GM12878 (cell line): Measurements from ENCODE around the gene WDR53. TPM values are rescaled to one million over a fixed set of nuclear protein-coding genes. Genes with fewer than 3 reads are reported as not detected.

ENCODE experiments used
- ATAC-seq: fragments of 200-7000 bp; cut with Tn5 transposase; 3 replicates; pipeline ENCODE4 v1.9.1; 2020; ENCODE audit warnings: mild to moderate bottlenecking, moderate library complexity
- BruUV-seq: library from RNA; stranded (reverse); fragments of 400-500 nt; replicated peaks from 2 replicates; lab custom pipeline; 2021; lab: Mats Ljungman, UMichigan
- CTCF ChIA-PET: fragments of 300-600 bp; sonication (Branson Sonifier 250); formaldehyde crosslinking; extraction: SDS; loops from one replicate; lab custom pipeline; 2021; ENCODE audit warnings: inconsistent platforms; lab: Yijun Ruan, JAX
- POLR2A ChIA-PET: fragments of 350-600 bp; formaldehyde crosslinking; extraction: SDS; loops from one replicate; lab custom pipeline; 2021; ENCODE audit warnings: inconsistent platforms; lab: Charles Lee
- RAD21 ChIA-PET: fragments of 300-600 bp; sonication (Branson Sonifier 250); formaldehyde crosslinking; loops from one replicate; lab custom pipeline; 2023; ENCODE audit warnings: antibody characterized with exemption; ENCODE audit not compliant: unreplicated experiment; lab: Charles Lee
- SMC1A ChIA-PET: fragments of 300-600 bp; sonication (Branson Sonifier 250); formaldehyde crosslinking; loops from one replicate; lab custom pipeline; 2023; ENCODE audit not compliant: unreplicated experiment, uncharacterized antibody; lab: Charles Lee
- DNase-seq: peaks from one replicate; pipeline ENCODE4 v3.0.0-alpha.2; 2011; ENCODE audit warnings: low read depth, low spot score
- FAIRE-seq: peaks from 3 replicates; lab custom pipeline; 2011; peaks lifted over from hg19 to GRCh38; lab: Jason Lieb, UNC
- H2AFZ ChIP-seq: 2 replicates; pipeline ENCODE4 v1.6.0; 2011; ENCODE audit warnings: low read depth, low read length, control low read depth; ENCODE audit not compliant: control insufficient read depth
- H3K27ac ChIP-seq: 2 replicates; pipeline ENCODE4 v1.5.1; 2011; ENCODE audit warnings: control low read depth; ENCODE audit not compliant: control insufficient read depth, insufficient read depth
- H3K27me3 ChIP-seq, 2 experiments: replicated peaks in 1 of 2; 2 replicates each; pipeline versions ENCODE4 v1.6.0 to v1.6.1; 2011; ENCODE audit warnings: low read length in 1 of 2; ENCODE audit not compliant: control insufficient read depth in 2 of 2, insufficient read depth in 2 of 2
- H3K36me3 ChIP-seq, 2 experiments: 2 replicates each; pipeline ENCODE4 v1.5.1; 2011; ENCODE audit warnings: low read length in 1 of 2; ENCODE audit not compliant: control insufficient read depth in 2 of 2, insufficient read depth in 2 of 2
- H3K4me1 ChIP-seq: 2 replicates; pipeline ENCODE4 v1.6.1; 2011; ENCODE audit warnings: mild to moderate bottlenecking, low read length, moderate library complexity, mixed read lengths; ENCODE audit not compliant: control insufficient read depth, insufficient read depth
- H3K4me2 ChIP-seq: 2 replicates; pipeline ENCODE4 v1.6.0; 2011; ENCODE audit warnings: control low read depth; ENCODE audit not compliant: control insufficient read depth, insufficient read depth
- H3K4me3 ChIP-seq: fragments of 200-600 bp; sonication (generic); 2 replicates; pipeline ENCODE4 v1.5.1; 2016
- H3K79me2 ChIP-seq: 2 replicates; pipeline ENCODE4 v1.6.0; 2011; ENCODE audit warnings: low read length; ENCODE audit not compliant: control insufficient read depth, insufficient read depth
- H3K9ac ChIP-seq: 2 replicates; pipeline ENCODE4 v1.8.0; 2011; ENCODE audit warnings: low read length, control low read depth, mixed read lengths; ENCODE audit not compliant: control insufficient read depth, insufficient read depth
- H3K9me3 ChIP-seq: replicated peaks from 3 replicates; pipeline ENCODE4 v1.5.1; 2011; ENCODE audit warnings: mild to moderate bottlenecking, low read length; ENCODE audit not compliant: control insufficient read depth, insufficient read depth
- H4K20me1 ChIP-seq: 2 replicates; pipeline ENCODE4 v1.6.0; 2011; ENCODE audit not compliant: control insufficient read depth, insufficient read depth
- ASH2L ChIP-seq: fragments of 300-600, 200-600 bp; sonication (generic); IDR thresholded peaks from 2 replicates; pipeline ENCODE4 v1.6.1; 2017; ENCODE audit warnings: low read depth, mild to moderate bottlenecking, borderline replicate concordance
- CHD4 ChIP-seq: fragments of 200-600 bp; sonication (generic); IDR thresholded peaks from 2 replicates; pipeline ENCODE4 v1.6.1; 2016; ENCODE audit warnings: mild to moderate bottlenecking
- FOXK2 ChIP-seq: fragments of 450-650 bp; IDR thresholded peaks from 2 replicates; pipeline ENCODE4 v1.6.1; 2017; ENCODE audit warnings: mild to moderate bottlenecking, moderate library complexity
- FOXM1 ChIP-seq: IDR thresholded peaks from 2 replicates; pipeline ENCODE4 v1.6.1; 2012; ENCODE audit warnings: low read depth, mild to moderate bottlenecking, inconsistent platforms, low read length, moderate library complexity
- KLF5 ChIP-seq: fragments of 450-650 bp; IDR thresholded peaks from 2 replicates; pipeline ENCODE4 v1.6.1; 2014; ENCODE audit warnings: mild to moderate bottlenecking; ENCODE audit not compliant: partially characterized antibody
- MYB ChIP-seq: fragments of 150-350 bp; IDR thresholded peaks from 2 replicates; pipeline ENCODE4 v1.6.1; 2014; ENCODE audit warnings: mild to moderate bottlenecking, low read depth, low read length, borderline replicate concordance
- NFXL1 ChIP-seq: fragments of 450-650 bp; IDR thresholded peaks from 2 replicates; pipeline ENCODE4 v1.6.1; 2017; ENCODE audit warnings: antibody characterized with exemption, mild to moderate bottlenecking, borderline replicate concordance
- RAD21 ChIP-seq: IDR thresholded peaks from 2 replicates; pipeline ENCODE4 v1.6.1; 2011; ENCODE audit warnings: mild to moderate bottlenecking, low read depth, low read length, moderate library complexity; ENCODE audit not compliant: insufficient read depth
- SRF ChIP-seq, 2 experiments: IDR thresholded peaks; 2 replicates each; pipeline ENCODE4 v1.6.1; 2011; ENCODE audit warnings: low read depth in 2 of 2, low read length in 2 of 2, mild to moderate bottlenecking in 1 of 2, moderate library complexity in 1 of 2
- STAT3 ChIP-seq: IDR thresholded peaks from 2 replicates; pipeline ENCODE4 v1.6.1; 2011; ENCODE audit warnings: low read depth, low read length, improper control_type of control experiment
- WRNIP1 ChIP-seq: IDR thresholded peaks from 2 replicates; pipeline ENCODE4 v1.6.1; 2011; ENCODE audit warnings: low read depth, low read length, improper control_type of control experiment, borderline replicate concordance
- WGBS: methylation state at CpG from one replicate; pipeline ENCODE4 v1.1.6; 2016; ENCODE audit warnings: low lambda C conversion rate; ENCODE audit not compliant: insufficient replicate concordance, insufficient coverage; ENCODE audit errors: missing lambda C conversion rate; 5-methylcytosine and 5-hydroxymethylcytosine counted together
- in situ Hi-C: fragments of 300-500 bp; cut with MboI; formaldehyde crosslinking; loops from 9 replicates; pipeline ENCODE4 v1.14.3; 2018; ENCODE audit warnings: mixed read lengths
- intact Hi-C: fragments of 100-400 bp; cut with micrococcal nuclease; formaldehyde crosslinking; loops from one replicate; pipeline ENCODE4 v1.14.2; 2022; ENCODE audit not compliant: unreplicated experiment
- polyA plus RNA-seq, 11 experiments: library from polyadenylated mRNA; depleted of rRNA in 4 of 11; unstranded in 6 of 11; stranded (reverse) in 5 of 11; fragments of >200 nt; fragmentation: Nextera tagmentation in 4 of 11; fragmentation: Illumina TruSeq in 1 of 11; extraction: Ambion mirVana in 4 of 11; extraction: Trizol in 1 of 11; gene quantifications; 1 replicate in 1 of 11; 2 replicates in 10 of 11; pipeline versions ENCODE4 v1.2.1 to v1.2.3, GENCODE V29; 2011 to 2016; ENCODE audit warnings: inconsistent platforms in 2 of 11, missing spikeins in 2 of 11, low read depth in 1 of 11
- total RNA-seq, 4 experiments: library from RNA; depleted of rRNA in 3 of 4; stranded (reverse); fragments of >200 nt in 3 of 4; fragmentation: Illumina TruSeq in 1 of 4; extraction: Trizol in 1 of 4; gene quantifications; 2 replicates each; pipeline versions ENCODE4 v1.2.1 to v1.2.3, GENCODE V29; 2013 to 2021
- TF ChIP-seq, protein P1 (sequence below): fragments of 450-650 bp; IDR thresholded peaks from 2 replicates; pipeline ENCODE4 v1.6.1; 2017; ENCODE audit warnings: mild to moderate bottlenecking, low read depth, inconsistent platforms; ENCODE audit not compliant: poor library complexity, severe bottlenecking
- TF ChIP-seq, protein P2 (sequence below): IDR thresholded peaks from 2 replicates; pipeline ENCODE4 v1.6.1; 2012; ENCODE audit warnings: low read depth, low read length, improper control_type of control experiment
- TF ChIP-seq, protein P3 (sequence below), 3 experiments: IDR thresholded peaks in 2 of 3; conservative IDR thresholded peaks in 1 of 3; 2 replicates each; pipeline ENCODE4 v1.5.1; 2011; ENCODE audit warnings: low read depth in 3 of 3, low read length in 3 of 3, mild to moderate bottlenecking in 3 of 3, control low read depth in 2 of 3, moderate library complexity in 2 of 3, inconsistent platforms in 1 of 3, mixed read lengths in 1 of 3; ENCODE audit not compliant: control insufficient read depth in 2 of 3, insufficient read depth in 1 of 3; ENCODE audit errors: extremely low read depth in 1 of 3

WDR53 gene
- total and polyA plus RNA-seq, 10 of the 15 experiments (the other 5 are each of a cell fraction or from before 2014, with no cell fraction given): 7.7 to 20.3 (median 15.7) TPM

DNA sequence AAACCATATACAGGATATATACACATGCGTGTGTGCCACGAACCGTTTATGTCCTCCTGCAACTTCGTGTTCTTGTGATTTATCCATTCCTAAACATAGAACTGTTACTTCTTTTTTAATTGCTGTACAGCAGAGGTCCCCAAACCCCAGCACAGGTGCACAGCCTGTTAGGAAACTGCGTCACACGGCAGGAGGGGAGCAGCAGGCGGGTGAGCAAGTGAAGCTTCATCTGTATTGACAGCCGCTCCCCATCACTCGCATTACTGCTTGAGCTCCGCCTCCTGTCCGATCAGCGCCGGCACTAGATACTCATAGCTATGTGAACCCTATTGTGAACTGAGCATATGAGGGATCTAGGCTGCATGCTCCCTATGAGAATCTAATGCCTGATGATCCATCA lies 36.2 kb upstream of the WDR53 start:
- ATAC-seq (no peak), FAIRE-seq (no peak), DNase-seq (no peak)
- ChIA-PET SMC1A (interaction anchor here (0.7 kb wide), 1 partner anchor 230 kb away, joined by 3 read pairs; no protein-coding TSS in a partner anchor), POLR2A (no interaction called here), CTCF (interaction anchor here (0.6 to 10.6 kb wide), 2 partner anchors 82 to 426 kb away, joined by 3 to 144 read pairs; no protein-coding TSS in a partner anchor), RAD21 (no interaction called here)
- H4K20me1 ChIP-seq: no peaks in the 10 kb centered on the region
- no peak overlapping the region for H3K9ac ChIP-seq
- no peaks in the 10 kb centered on the region for H3K79me2 ChIP-seq
- H3K27ac ChIP-seq: no peak overlapping the region
- no peaks in the 10 kb centered on the region for H3K36me3 ChIP-seq
- H3K4me1 ChIP-seq: peaks cover 1% of the 10 kb centered on the region; the same call in 1 of the 2 replicates
- no peaks in the 10 kb centered on the region; the same call in 2 of the 3 replicates for H3K9me3 ChIP-seq
- H3K4me3 ChIP-seq: no peak overlapping the region
- 63% methylated on average over 13 of the region's 13 CpGs for WGBS
- H2AFZ ChIP-seq: peak overlapping the region; percentile 11; the same call in 1 of the 2 replicates
- in situ Hi-C loops: no loop called here
- no peaks in the 10 kb centered on the region for H3K27me3 ChIP-seq
- TF ChIP-seq NFXL1: no peak
- no peak for TF ChIP-seq FOXM1
- TF ChIP-seq, protein P1, sequence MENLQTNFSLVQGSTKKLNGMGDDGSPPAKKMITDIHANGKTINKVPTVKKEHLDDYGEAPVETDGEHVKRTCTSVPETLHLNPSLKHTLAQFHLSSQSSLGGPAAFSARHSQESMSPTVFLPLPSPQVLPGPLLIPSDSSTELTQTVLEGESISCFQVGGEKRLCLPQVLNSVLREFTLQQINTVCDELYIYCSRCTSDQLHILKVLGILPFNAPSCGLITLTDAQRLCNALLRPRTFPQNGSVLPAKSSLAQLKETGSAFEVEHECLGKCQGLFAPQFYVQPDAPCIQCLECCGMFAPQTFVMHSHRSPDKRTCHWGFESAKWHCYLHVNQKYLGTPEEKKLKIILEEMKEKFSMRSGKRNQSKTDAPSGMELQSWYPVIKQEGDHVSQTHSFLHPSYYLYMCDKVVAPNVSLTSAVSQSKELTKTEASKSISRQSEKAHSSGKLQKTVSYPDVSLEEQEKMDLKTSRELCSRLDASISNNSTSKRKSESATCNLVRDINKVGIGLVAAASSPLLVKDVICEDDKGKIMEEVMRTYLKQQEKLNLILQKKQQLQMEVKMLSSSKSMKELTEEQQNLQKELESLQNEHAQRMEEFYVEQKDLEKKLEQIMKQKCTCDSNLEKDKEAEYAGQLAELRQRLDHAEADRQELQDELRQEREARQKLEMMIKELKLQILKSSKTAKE: no peak
- no peak for TF ChIP-seq CHD4
- no peak for TF ChIP-seq WRNIP1
- no peak for TF ChIP-seq FOXK2
- TF ChIP-seq KLF5: no peak
- TF ChIP-seq STAT3: no peak
- TF ChIP-seq, protein P2, sequence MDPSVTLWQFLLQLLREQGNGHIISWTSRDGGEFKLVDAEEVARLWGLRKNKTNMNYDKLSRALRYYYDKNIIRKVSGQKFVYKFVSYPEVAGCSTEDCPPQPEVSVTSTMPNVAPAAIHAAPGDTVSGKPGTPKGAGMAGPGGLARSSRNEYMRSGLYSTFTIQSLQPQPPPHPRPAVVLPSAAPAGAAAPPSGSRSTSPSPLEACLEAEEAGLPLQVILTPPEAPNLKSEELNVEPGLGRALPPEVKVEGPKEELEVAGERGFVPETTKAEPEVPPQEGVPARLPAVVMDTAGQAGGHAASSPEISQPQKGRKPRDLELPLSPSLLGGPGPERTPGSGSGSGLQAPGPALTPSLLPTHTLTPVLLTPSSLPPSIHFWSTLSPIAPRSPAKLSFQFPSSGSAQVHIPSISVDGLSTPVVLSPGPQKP: no peak
- TF ChIP-seq SRF (IDR thresholded peaks at IDR 0.05; ENCODE audit: low read depth in 2 of 2, low read length in 2 of 2): no peak
- TF ChIP-seq, protein P3, sequence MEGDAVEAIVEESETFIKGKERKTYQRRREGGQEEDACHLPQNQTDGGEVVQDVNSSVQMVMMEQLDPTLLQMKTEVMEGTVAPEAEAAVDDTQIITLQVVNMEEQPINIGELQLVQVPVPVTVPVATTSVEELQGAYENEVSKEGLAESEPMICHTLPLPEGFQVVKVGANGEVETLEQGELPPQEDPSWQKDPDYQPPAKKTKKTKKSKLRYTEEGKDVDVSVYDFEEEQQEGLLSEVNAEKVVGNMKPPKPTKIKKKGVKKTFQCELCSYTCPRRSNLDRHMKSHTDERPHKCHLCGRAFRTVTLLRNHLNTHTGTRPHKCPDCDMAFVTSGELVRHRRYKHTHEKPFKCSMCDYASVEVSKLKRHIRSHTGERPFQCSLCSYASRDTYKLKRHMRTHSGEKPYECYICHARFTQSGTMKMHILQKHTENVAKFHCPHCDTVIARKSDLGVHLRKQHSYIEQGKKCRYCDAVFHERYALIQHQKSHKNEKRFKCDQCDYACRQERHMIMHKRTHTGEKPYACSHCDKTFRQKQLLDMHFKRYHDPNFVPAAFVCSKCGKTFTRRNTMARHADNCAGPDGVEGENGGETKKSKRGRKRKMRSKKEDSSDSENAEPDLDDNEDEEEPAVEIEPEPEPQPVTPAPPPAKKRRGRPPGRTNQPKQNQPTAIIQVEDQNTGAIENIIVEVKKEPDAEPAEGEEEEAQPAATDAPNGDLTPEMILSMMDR (IDR thresholded peaks at IDR 0.05 in 2 of 3, conservative IDR thresholded peaks at IDR 0.05 in 1 of 3; ENCODE audit: control insufficient read depth in 2 of 3, extremely low read depth in 1 of 3, insufficient read depth in 1 of 3, low read depth in 3 of 3, low read length in 3 of 3): peak in 1 of 3 experiments; percentile 9; a peak in 1 of 6 replicates
- TF ChIP-seq ASH2L: no peak
- no peak for TF ChIP-seq MYB
- peak; percentile 38; the same call in 1 of the 2 replicates for TF ChIP-seq RAD21
- BruUV-seq: no TSS peak
- intact Hi-C loops: no loop called here
- H3K4me2 ChIP-seq: no peak overlapping the region
